ENCODE data around the gene PCSK1.
"Not testable (repeated sequence)": the region's sequence is repeated elsewhere in the genome, so short reads cannot be mapped to it uniquely, and the experiment has no call there.

PCSK1 gene

GRCh38 chr5:96425443-96425842, 7.6 kb downstream of the PCSK1 start:
- DNase-seq: no peak

- no peak for DNase-seq
Measured at GRCh38 chr5:96415897-96416296, 17.2 kb downstream of the PCSK1 start.

DNA sequence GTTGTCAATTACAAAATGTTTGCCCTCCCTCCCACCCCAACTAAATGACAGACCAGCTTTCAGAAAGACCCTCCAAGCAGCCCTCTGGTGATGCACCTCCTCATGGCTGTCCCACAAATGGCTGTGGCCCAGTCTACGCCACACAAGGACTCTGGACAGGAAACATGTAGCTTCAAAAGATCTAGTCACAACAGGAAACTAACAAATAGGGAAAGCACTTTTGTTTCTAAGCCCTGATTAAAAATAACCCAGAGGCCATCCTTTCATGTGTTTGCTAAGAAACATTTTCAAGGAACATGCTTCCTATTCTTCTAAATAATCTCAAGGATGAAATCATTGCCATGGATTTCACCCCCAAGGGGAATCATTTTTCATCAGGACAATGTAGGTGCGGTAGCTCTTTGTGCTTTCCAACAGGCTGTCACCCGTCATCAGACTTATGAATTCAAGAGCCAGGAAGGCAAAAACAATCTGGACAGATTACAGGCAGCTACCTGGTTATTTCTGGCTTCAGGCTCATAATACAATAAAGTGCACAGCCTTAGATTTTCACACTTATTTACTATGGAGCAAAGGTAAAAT, 20.1 kb downstream of the PCSK1 start:
- no peak for DNase-seq

GRCh38 chr5:96410013-96410412, 23.0 kb downstream of the PCSK1 start:
- DNase-seq: no peak

DNA sequence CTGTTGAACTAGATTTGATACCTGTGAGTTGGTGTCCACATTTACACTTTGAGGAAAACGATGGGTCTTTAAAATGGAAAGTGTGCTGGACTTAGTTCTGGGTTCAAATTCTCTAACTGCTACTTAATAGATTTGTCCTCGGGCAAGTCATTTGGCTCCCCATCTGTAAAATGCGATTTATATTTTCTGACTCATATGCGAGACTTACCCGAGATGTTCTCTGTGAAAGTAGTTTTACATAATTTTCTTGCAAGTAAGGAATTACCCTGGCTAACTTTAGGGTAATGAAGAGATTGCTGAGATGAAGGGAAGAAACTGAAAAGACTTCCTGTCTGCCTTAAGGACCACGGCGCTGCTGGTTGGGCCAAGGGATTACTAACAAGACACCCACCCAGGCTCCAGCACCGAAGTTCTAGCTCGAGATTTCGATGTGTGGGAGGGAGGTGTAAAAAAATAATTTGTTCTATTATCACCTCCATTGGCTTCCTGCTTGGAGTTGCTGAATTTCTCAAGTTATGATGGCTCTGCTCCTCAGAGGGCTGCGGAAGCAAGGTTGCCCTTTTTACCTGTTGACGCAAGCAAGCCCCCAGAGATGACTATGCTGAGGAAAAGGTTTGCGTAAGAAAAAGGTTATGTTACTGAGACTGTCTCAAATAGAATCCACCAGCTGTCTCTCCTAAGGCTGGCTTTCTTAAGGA, 24.1 kb downstream of the PCSK1 start:
- DNase-seq: no peak

DNA sequence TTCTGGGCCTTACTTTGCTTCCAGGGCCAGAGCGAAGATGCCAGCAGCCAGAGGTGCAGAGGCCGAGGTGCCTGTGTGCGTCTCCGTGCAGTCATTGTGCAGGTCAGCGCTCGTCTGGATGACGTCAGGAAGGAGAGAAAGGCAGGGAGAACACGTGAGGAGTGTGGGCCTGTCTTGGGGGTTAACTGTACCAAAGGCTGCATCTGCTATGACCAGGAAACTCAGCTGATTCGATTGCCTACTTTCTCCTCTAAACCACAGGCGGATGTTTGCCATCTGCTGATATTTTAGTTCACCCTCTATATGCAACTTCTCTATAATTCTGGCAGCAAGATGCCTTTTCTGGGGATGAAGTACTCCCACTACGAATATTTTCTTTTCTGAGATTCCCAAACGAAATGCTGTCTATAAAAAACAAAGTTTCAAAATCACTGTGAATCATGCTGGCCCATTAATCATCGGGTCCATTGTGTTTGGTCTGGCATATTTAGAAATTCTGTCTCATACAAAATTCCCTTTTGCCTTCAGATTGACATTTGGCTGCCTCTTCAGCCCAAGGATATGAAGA, 24.8 kb downstream of the PCSK1 start:
- DNase-seq: no peak

DNA sequence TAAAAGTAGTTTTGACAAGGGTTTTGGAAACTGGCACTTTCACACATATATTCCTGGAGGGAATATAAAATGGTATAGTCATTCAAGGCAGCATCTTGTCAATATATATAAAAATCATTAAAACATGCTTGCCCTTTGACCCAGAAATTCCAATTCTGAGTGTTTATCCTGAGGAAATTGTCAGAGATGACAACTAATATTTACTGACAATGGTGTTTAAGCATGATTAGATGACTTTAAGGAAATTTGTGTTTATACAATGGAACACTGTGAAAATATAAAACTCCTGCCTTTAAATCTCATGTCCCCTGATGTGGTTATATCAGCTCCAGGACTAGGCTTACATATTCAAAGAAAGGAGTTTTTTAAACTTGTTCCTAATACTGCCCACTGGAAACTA, 25.6 kb downstream of the PCSK1 start:
- DNase-seq: no peak

DNA sequence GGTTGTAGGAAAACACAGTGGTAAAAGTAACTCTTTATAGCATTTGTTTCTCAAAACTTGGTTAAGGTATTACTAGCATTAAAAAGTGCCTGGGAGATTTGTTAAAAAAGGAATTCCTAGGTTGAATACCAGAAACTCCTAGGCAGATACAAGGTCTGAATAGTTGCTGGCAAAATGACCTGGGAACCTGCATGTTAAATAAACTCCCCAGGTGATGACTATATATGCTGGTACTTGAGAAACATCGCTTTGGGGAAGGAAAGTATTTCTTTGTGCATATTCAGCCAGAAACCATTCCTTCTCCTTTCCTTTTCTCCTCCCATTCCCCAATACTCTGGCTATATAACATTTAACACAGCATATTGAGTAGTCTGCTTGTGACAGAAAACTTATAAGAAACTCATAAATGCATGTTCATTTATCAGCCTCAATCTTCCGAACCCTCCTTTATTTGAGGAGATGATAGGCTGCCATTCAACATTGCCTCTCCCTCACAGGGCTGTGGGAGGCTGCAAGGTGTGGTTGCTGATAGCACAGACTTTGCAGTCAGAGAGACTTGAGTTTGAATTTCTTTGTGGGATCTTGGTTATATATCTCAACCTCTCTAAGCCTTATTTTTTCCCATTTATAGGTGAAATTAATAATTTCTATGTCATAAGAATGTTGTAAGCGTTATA, 28.7 kb downstream of the PCSK1 start:
- DNase-seq: no peak

- DNase-seq: peak in 1 of 3 experiments; percentile 90
Measured at GRCh38 chr5:96402500-96402899, 30.5 kb downstream of the PCSK1 start.

DNA sequence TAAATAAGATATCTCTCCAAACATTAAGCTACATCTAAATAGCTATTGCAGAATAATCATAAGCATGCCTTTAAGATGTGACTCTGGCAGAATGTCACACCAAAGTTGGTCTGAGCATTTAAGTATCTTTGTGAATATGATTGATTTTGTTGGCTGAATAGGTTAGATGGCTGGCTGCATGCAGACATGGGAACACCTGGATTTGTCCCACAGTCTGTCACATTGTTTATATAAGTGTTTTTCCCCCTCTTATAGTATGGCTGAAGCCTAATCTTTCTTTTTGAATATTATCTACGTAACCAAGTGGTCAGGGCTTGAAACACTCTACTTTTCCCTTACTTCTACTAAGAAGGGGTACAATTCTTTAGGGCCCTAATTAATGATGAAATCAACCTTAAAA, 36.2 kb downstream of the PCSK1 start:
- no peak for DNase-seq

DNA sequence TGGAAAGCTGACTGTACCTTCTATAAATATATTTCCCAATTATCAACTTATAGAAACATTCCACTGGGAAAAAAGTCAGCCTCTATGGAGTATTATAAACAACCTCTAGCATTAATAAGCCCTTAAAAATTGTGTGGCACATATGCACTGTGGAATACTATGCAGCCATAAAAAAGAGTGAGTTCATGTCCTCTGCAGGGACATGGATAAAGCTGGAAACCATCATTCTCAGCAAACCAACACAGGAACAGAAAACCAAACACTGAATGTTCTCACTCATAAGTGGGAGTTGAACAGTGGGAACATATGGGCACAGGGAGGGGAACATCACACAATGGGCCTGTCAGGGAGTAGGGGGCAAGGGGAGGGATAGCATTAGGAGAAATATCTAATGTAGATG, 37.8 kb downstream of the PCSK1 start:
- DNase-seq: not testable (repeated sequence)

- DNase-seq: no peak
Measured at GRCh38 chr5:96391921-96392320, 41.1 kb downstream of the PCSK1 start.

DNA sequence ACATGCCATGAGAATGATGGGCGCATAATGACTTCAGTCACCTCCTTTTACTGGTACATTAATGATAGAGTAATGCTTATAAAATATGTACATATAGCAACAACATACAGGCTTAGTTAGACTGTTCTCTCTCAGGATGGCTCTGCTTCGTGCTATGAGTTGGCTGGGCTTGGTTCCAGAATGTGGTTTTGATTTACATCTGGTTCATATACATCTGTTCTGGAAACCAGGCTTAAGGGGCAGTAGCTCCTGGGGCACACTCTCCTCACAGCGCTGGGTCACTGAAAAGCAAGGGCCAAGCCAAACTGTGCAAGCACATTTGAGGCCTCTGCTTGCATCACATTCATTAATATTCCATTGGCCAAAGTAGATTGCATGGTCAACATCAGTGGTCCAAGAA, 44.9 kb downstream of the PCSK1 start:
- no peak for DNase-seq

- DNase-seq: no peak
Measured at GRCh38 chr5:96387616-96388015, 45.4 kb downstream of the PCSK1 start.

DNA sequence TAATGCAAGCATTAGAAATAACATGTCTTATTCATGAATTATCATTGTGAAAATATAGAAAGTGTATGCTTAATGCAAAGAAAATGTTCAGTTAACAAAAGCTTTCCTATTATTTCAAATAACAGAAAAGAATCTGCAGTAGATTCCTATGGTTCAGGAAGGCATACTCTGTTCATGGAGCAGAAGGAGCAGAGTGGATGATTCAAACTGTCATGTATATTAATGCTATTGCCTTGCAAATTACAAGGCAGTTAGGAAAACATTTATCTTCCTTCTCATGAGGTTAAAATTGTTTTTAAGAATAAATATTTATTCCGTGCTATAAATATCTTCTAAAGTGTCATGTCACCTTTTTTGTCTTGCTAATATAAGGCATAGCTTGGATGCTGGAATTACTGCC, 47.5 kb downstream of the PCSK1 start:
- no peak for DNase-seq

DNA sequence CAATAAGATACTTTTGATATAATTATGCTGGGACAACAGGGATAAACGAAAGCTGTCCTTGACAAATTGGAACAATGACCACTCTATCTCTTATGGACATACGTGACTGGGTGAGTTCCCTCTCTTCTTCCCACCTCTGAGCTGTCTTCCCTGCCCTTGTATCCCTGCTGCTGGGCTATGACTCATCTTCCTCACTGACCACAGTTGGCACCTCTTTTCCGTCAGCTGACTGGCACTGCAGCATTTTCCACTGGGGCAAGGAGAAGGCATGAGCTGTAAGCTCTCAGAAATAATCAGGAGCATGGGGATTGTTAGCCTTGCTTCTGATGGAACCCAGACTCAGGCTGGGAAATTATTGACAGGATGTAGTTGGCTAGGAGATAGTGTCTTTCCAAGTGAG, 48.7 kb downstream of the PCSK1 start:
- DNase-seq: no peak

DNA sequence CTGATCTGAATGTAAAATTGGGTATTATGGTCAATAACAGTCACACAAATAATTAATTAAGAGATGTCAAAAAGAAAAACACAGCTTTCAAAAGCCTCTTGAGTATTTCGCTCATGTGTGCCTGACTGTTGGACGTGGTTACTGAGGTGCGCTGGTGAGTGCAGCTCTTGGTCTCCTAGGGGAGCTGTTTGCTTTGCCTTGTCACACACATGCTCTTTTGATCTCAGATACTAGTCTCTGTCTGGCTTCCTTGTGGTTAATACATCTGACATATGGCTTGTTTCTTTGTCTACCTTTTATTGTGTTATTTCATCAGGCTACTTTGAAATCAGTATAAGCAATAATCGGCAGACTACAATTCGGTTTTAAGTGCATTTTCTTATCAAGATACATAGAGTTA, 51.5 kb downstream of the PCSK1 start:
- DNase-seq: peak; percentile 25 to 72 (median 65)

DNA sequence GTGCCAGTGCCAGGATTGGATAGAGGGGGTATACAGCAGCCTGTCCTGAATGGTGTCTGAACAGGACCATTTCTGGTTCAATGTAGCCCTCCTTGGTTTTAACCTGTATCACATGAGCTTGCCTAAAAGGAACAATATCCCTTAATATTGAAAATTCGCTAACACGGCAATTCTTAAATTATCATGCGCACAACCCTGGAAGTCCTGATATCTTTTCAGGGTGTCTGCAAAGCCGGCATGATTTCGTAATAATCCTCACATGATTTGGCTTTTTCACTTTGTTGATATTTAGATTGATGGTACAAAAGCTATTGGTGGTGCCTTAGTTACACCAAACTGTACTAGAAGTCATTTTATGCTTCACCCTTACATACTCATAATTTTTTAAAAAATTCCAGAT, 53.2 kb downstream of the PCSK1 start:
- no peak for DNase-seq

GRCh38 chr5:96377597-96377996, 55.5 kb downstream of the PCSK1 start:
- no peak for DNase-seq

GRCh38 chr5:96377167-96377566, 55.9 kb downstream of the PCSK1 start:
- no peak for DNase-seq

- no peak for DNase-seq
Measured at GRCh38 chr5:96374653-96375052, 58.4 kb downstream of the PCSK1 start.

GRCh38 chr5:96373381-96373733, 59.7 kb downstream of the PCSK1 start:
- no peak for DNase-seq

- peak in 1 of 3 experiments; percentile 3 for DNase-seq
Measured at GRCh38 chr5:96372726-96373380, 60.2 kb downstream of the PCSK1 start.

DNA sequence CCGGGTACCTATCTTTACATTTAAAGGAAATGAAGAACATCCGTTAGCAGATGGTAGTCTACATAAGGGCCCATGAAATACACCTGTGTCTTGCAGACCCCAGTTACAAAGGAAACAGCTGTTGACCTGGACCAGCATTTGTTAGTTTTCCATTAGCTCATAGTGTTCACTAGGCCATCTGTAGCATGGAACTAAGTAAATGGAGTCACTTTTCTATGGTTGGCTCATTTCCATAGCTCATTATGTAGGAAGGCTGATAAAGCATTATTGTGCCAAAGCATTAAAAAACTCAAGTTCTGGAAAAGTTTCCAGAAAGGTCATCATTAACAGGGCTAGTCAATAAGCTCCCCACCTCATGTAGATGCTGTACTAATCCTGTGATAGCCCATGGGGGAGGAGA, 62.1 kb downstream of the PCSK1 start:
- no peak for DNase-seq
